ENCODE measurements around the gene DLG5. TPM values are rescaled to one million over a fixed set of nuclear protein-coding genes. Genes with fewer than 3 reads are reported as not detected.

The DLG5 gene
- total and polyA plus RNA-seq, 2 experiments from 2014 or later, result 15.5 to 29.3 TPM

DNA sequence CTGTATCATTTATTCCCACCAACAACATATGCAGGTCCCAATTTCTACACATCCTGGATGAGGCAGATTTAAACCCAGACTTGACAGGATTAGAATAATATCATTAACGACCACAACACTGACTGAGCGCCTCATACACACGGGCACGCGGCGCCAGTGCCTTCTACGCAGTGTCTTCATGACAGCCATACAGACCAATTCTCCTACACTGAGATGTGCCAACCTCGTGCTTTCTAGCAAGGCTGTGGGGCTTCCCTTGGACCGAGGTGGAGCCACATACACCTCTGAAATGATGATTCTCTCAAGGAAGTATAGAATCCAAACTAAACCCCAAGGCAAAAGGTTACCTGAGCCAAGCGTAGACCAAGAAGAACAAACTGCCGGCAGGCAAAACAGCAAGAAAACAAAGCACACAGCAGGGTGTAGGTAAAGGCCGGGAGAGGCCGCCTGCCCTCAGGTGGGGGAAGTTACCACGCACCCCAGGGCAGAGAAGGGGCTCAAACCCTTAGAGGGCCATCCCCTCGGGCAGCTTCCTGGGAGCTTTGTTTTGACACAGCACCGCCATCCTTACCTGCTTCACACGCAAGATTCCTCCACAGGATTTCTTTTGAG, 75.8 kb downstream of the DLG5 start:
- Histone ChIP-seq H3K9me2 (replicated peaks; ENCODE audit: insufficient read depth) (no peaks in the 10 kb centered on the region), H3K4me3 (no peak overlapping the region), H3K4me1 (ENCODE audit: insufficient read depth) (peaks cover 22% of the 10 kb centered on the region), H3K4me2 (no peak overlapping the region), H3K9me3 (ENCODE audit: low read depth) (no peaks in the 10 kb centered on the region), H2AFZ (no peak overlapping the region), H3K27ac (peak overlapping the region; percentile 73), H3K79me2 (peaks cover 13% of the 10 kb centered on the region), H3K36me3 (replicated peaks; ENCODE audit: insufficient read depth, low read depth) (no peaks in the 10 kb centered on the region), H4K20me1 (ENCODE audit: insufficient read depth, poor library complexity, severe bottlenecking) (no peaks in the 10 kb centered on the region), H3K27me3 (no peaks in the 10 kb centered on the region)
- no peak for DNase-seq (ENCODE audit: low spot score)
- TF ChIP-seq, protein P1, sequence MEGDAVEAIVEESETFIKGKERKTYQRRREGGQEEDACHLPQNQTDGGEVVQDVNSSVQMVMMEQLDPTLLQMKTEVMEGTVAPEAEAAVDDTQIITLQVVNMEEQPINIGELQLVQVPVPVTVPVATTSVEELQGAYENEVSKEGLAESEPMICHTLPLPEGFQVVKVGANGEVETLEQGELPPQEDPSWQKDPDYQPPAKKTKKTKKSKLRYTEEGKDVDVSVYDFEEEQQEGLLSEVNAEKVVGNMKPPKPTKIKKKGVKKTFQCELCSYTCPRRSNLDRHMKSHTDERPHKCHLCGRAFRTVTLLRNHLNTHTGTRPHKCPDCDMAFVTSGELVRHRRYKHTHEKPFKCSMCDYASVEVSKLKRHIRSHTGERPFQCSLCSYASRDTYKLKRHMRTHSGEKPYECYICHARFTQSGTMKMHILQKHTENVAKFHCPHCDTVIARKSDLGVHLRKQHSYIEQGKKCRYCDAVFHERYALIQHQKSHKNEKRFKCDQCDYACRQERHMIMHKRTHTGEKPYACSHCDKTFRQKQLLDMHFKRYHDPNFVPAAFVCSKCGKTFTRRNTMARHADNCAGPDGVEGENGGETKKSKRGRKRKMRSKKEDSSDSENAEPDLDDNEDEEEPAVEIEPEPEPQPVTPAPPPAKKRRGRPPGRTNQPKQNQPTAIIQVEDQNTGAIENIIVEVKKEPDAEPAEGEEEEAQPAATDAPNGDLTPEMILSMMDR (IDR thresholded peaks at IDR 0.05; ENCODE audit: poor library complexity), result no peak
- TF ChIP-seq EZH2phosphoT487 (IDR thresholded peaks at IDR 0.05; ENCODE audit: low read depth, severe bottlenecking, unreplicated experiment) (no peak), EZH2 (IDR thresholded peaks at IDR 0.05; ENCODE audit: borderline replicate concordance) (no peak)
- WGBS (ENCODE audit: low lambda C conversion rate, missing lambda C conversion rate), result 89% methylated on average over 17 of the region's 17 CpGs

GRCh38 chr10:77849039-77849664, 77.4 kb downstream of the DLG5 start:
- Histone ChIP-seq H3K36me3 (replicated peaks; ENCODE audit: insufficient read depth, low read depth) (no peaks in the 10 kb centered on the region), H2AFZ (no peak overlapping the region), H3K4me3 (no peak overlapping the region), H4K20me1 (ENCODE audit: insufficient read depth, poor library complexity, severe bottlenecking) (no peaks in the 10 kb centered on the region), H3K27me3 (no peaks in the 10 kb centered on the region), H3K4me1 (ENCODE audit: insufficient read depth) (peaks cover 33% of the 10 kb centered on the region), H3K9me3 (ENCODE audit: low read depth) (no peaks in the 10 kb centered on the region), H3K79me2 (peaks cover 13% of the 10 kb centered on the region), H3K9me2 (replicated peaks; ENCODE audit: insufficient read depth) (no peaks in the 10 kb centered on the region), H3K4me2 (no peak overlapping the region), H3K27ac (peak overlapping the region; percentile 73)
- WGBS (ENCODE audit: low lambda C conversion rate, missing lambda C conversion rate), result 43% methylated on average over 12 of the region's 12 CpGs
- peak; percentile 52 for DNase-seq (ENCODE audit: low spot score)
- no peak for TF ChIP-seq EZH2phosphoT487 (IDR thresholded peaks at IDR 0.05; ENCODE audit: low read depth, severe bottlenecking, unreplicated experiment)
- TF ChIP-seq EZH2 (IDR thresholded peaks at IDR 0.05; ENCODE audit: borderline replicate concordance), result no peak
- TF ChIP-seq, protein P1 (IDR thresholded peaks at IDR 0.05; ENCODE audit: poor library complexity), result no peak

- Histone ChIP-seq H3K4me2 (no peak overlapping the region), H3K27ac (peak overlapping the region; percentile 95)
- WGBS (ENCODE audit: low lambda C conversion rate, missing lambda C conversion rate), result 40% methylated on average over 20 of the region's 21 CpGs
Measured at GRCh38 chr10:77846718-77847311, 79.7 kb downstream of the DLG5 start.

More at GRCh38 chr10:77846718-77847311, 79.7 kb downstream of the DLG5 start:
- Histone ChIP-seq H4K20me1 (ENCODE audit: insufficient read depth, poor library complexity, severe bottlenecking) (no peaks in the 10 kb centered on the region), H3K27me3 (no peaks in the 10 kb centered on the region), H3K79me2 (peaks cover 13% of the 10 kb centered on the region), H3K4me3 (no peak overlapping the region), H3K36me3 (replicated peaks; ENCODE audit: insufficient read depth, low read depth) (peaks cover 5% of the 10 kb centered on the region), H2AFZ (no peak overlapping the region), H3K9me3 (ENCODE audit: low read depth) (no peaks in the 10 kb centered on the region), H3K4me1 (ENCODE audit: insufficient read depth) (peaks cover 33% of the 10 kb centered on the region), H3K9me2 (replicated peaks; ENCODE audit: insufficient read depth) (no peaks in the 10 kb centered on the region)
- TF ChIP-seq, protein P1 (IDR thresholded peaks at IDR 0.05; ENCODE audit: poor library complexity), result peak; percentile 94
- no peak for TF ChIP-seq EZH2 (IDR thresholded peaks at IDR 0.05; ENCODE audit: borderline replicate concordance)
- TF ChIP-seq EZH2phosphoT487 (IDR thresholded peaks at IDR 0.05; ENCODE audit: low read depth, severe bottlenecking, unreplicated experiment), result no peak
- DNase-seq (ENCODE audit: low spot score), result peak; percentile 87
